Neural progenitor cell (in vitro differentiated cells): ENCODE data around the gene E2F6.

Experiments
- EZH2 ChIP-seq: fragments of 200-600 bp; sonication (generic); IDR thresholded peaks from 2 replicates; pipeline ENCODE4 v1.6.1; 2017; ENCODE audit warnings: antibody characterized with exemption, mild to moderate bottlenecking, moderate library complexity
- EZH2phosphoT487 ChIP-seq: fragments of 200-600 bp; sonication (generic); IDR thresholded peaks from 2 replicates; pipeline ENCODE4 v1.6.1; 2017; ENCODE audit warnings: antibody characterized with exemption

DNA sequence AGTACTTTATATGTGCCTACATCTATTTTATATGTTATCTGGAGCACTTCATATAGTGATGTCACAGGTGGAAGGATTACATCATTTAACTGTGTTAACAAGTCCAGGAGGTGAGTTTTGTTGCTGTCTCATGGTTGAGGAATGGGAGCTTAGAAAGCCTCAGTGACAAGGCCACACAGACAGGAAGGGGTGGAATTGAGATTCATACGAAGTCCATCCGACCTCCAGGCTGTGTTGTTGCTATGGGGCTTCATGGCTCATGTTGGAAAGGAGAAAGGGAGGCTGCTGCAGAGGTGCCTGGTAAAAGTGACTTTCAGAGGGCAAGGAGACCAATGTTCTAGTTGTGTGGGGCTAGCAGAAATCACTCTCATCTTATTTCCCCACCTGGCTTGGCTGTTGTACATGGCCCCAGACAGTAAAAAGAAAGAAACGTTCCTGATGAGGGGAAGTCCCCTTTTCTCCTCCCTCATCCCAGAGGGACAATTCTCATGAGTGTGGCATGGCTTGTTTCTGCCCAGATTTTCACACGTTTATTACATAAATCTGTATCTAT, 36.9 kb upstream of the E2F6 start:
- TF ChIP-seq EZH2phosphoT487 (no peak), EZH2 (no peak)
